22Rv1 (cell line): ENCODE measurements around the gene PWP2.
"Not testable (repeated sequence)": the region's sequence is repeated elsewhere in the genome, so short reads cannot be mapped to it uniquely, and the experiment has no call there.

Source experiments
- CTCF ChIP-seq: fragments of 450-650 bp; IDR thresholded peaks from 2 replicates; pipeline ENCODE4 v1.5.1; 2017; ENCODE audit warnings: mild to moderate bottlenecking
- ZFX ChIP-seq: fragments of 450-650 bp; IDR thresholded peaks from 2 replicates; pipeline ENCODE4 v1.6.1; 2017; ENCODE audit warnings: antibody characterized with exemption, borderline replicate concordance

GRCh38 chr21:44142470-44142869 is 35.3 kb downstream of the PWP2 start:
- TF ChIP-seq CTCF, ZFX: not testable (repeated sequence)
